ENCODE results near the gene ADGRD2. TPM values are rescaled to one million over a fixed set of nuclear protein-coding genes. Genes with fewer than 3 reads are reported as not detected.

The ADGRD2 gene
- total RNA-seq, 4 donors from 2014 or later = not detected

- TF ChIP-seq POLR2A (IDR thresholded peaks at IDR 0.05) = no peak
- no peak for TF ChIP-seq CTCF (IDR thresholded peaks at IDR 0.05)
- Histone ChIP-seq H3K27ac (no peak overlapping the region), H3K4me3 (no peak overlapping the region), H3K27me3 (no peaks in the 10 kb centered on the region), H3K4me1 (no peaks in the 10 kb centered on the region), H3K9me3 (no peaks in the 10 kb centered on the region), H3K36me3 (no peaks in the 10 kb centered on the region)
- DNase-seq = no peak
Measured at GRCh38 chr9:124444166-124444565, 6.1 kb upstream of the ADGRD2 start.

DNA sequence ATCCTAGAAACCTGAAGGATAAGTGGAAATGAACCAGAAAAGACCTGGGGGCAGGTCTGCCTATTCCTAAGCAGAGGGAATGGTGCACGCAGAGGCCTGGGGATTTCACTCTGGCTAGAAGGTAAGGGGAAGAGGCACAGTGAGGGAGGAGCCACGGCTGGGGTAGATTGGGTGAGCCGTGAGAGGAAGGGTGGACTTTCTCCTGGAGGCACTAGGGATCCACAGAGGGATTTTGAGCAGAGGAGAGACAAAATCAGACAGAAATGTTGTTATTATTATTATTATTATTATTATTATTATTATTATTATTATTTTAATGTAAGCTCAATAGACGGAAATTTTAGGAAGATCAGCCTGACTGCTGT lies 3.0 kb upstream of the ADGRD2 start:
- H3K9me3 ChIP-seq = no peaks in the 10 kb centered on the region
- no peaks in the 10 kb centered on the region for H3K36me3 ChIP-seq
- no peak overlapping the region for H3K27ac ChIP-seq
- H3K27me3 ChIP-seq = peaks cover 0 to 7% of the 10 kb centered on the region in 2 donors
- H3K4me3 ChIP-seq = no peak overlapping the region
- H3K4me1 ChIP-seq = no peaks in the 10 kb centered on the region
- TF ChIP-seq POLR2A (IDR thresholded peaks at IDR 0.05) = no peak
- TF ChIP-seq CTCF (IDR thresholded peaks at IDR 0.05) = no peak
- DNase-seq = no peak

DNA sequence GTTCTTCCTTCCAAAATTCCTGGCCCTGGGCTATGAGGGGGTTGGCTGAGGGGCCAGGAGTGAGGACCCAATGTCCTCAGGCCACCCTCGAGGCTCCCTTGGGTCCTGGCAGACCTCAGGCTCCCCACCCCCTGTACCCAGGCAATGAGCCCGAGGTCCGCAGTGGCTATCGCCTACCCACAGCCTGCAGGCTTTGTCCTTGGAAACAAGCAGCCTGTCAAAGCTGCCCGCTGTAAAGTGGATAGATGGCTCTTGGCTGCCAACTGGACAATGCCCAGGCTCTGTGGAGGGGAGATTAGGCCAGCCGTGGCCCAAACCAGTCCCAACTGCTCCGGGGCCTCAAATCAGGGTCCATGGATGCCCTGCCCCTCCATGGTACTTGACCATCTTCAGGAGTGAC lies 2.2 kb upstream of the ADGRD2 start:
- Histone ChIP-seq H3K27me3 (peaks cover 0 to 14% of the 10 kb centered on the region in 2 donors), H3K4me1 (no peaks in the 10 kb centered on the region)

GRCh38 chr9:124449381-124450151 lies 685 bp upstream of the ADGRD2 start:
- Histone ChIP-seq H3K27me3 (peaks cover 0 to 20% of the 10 kb centered on the region in 2 donors), H3K4me3 (no peak overlapping the region), H3K36me3 (no peaks in the 10 kb centered on the region), H3K27ac (no peak overlapping the region), H3K9me3 (no peaks in the 10 kb centered on the region), H3K4me1 (peaks cover 0 to 4% (median 0%) of the 10 kb centered on the region in 4 donors)
- TF ChIP-seq POLR2A (IDR thresholded peaks at IDR 0.05) = no peak
- no peak for TF ChIP-seq CTCF (IDR thresholded peaks at IDR 0.05)
- DNase-seq = no peak

More for the DNA sequence above, 2.2 kb upstream of the ADGRD2 start:
- Histone ChIP-seq H3K9me3 (no peaks in the 10 kb centered on the region), H3K36me3 (no peaks in the 10 kb centered on the region), H3K4me3 (no peak overlapping the region), H3K27ac (no peak overlapping the region)
- TF ChIP-seq CTCF (IDR thresholded peaks at IDR 0.05) = no peak
- DNase-seq = no peak

DNA sequence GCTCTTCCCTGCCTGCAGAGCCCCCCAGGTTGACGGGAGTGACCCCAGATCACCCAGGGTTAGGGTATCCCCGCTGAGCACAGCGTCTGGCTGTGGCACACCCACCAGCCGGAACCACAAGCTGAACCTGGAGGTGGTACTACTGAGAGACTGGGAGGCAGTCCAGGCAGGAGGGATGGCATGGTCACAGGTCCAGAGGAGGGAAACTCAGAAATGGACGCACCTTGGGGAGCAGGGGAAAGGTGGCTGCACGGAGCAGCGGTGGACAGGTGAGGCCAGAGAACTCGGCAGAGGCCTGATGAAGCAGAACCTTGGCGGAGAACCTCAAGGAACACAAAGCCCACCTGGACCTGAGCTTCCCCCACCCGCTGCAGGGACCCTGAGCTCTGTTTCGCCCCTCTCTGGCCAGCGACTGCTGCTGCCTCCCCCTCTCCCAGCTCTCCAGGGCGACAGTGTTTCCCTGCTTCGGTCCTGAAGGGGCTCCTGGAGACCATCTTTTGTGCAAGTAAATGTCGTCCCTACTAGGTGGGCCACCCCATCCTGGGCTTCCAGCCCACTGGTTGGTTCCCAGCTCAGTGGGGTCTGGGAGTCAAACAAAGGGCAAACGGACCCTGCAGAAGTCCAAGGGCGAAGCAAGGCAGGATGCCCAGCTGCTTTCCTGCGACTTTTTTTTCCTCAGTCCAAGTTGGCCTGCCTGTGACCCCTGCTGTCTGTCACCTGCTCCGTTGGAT lies 845 bp downstream of the ADGRD2 start:
- TF ChIP-seq POLR2A (IDR thresholded peaks at IDR 0.05) (no peak), CTCF (IDR thresholded peaks at IDR 0.05) (no peak)
- peaks cover 0 to 4% (median 0%) of the 10 kb centered on the region in 4 donors for H3K4me1 ChIP-seq
- peaks cover 0 to 20% of the 10 kb centered on the region in 2 donors for H3K27me3 ChIP-seq
- H3K9me3 ChIP-seq = no peaks in the 10 kb centered on the region
- H3K36me3 ChIP-seq = no peaks in the 10 kb centered on the region
- no peak overlapping the region for H3K4me3 ChIP-seq
- H3K27ac ChIP-seq = no peak overlapping the region
- DNase-seq = no peak

Data from Peyer's patch (tissue), 4 donors.